ENCODE data around the gene FADS3. TPM values are rescaled to one million over a fixed set of nuclear protein-coding genes. Genes with fewer than 3 reads are reported as not detected.
A peak's percentile ranks its signal among the peaks of the same experiment; 100 is the strongest.

The FADS3 gene
- total and polyA plus RNA-seq, 2 experiments from 2014 or later, result 44.4 to 73.5 TPM

GRCh38 chr11:61922539-61922938 lies 31.2 kb upstream of the FADS3 start:
- H3K36me3 Mint-ChIP-seq (ENCODE audit: low read depth), result no peaks in the 10 kb centered on the region; the same call in 2 of the 3 replicates
- no peak for DNase-seq (ENCODE audit: low spot score)
- no peaks in the 10 kb centered on the region; the same call in 2 of the 3 replicates for H3K9me3 Mint-ChIP-seq
- no peak overlapping the region for H3K4me3 Mint-ChIP-seq
- H3K27ac Mint-ChIP-seq, result no peak overlapping the region
- Histone ChIP-seq H3K36me3 (ENCODE audit: insufficient read depth) (no peaks in the 10 kb centered on the region), H3K27ac (ENCODE audit: low read depth) (no peak overlapping the region), H3F3A (replicated peaks; ENCODE audit: low read depth) (peaks cover 8% of the 10 kb centered on the region; the same call in 1 of the 2 replicates), H3K9me2 (ENCODE audit: insufficient read depth) (no peaks in the 10 kb centered on the region), H3K4me2 (0 out of 2 replicates have a peak overlapping the region, but pooled peaks have one; percentile 70), H2AFZ (peak overlapping the region; percentile 95), H4K20me1 (replicated peaks; ENCODE audit: insufficient read depth) (no peaks in the 10 kb centered on the region), H3K27me3 (ENCODE audit: insufficient read depth) (peaks cover 14% of the 10 kb centered on the region), H3K4me1 (ENCODE audit: insufficient read depth) (peaks cover 28% of the 10 kb centered on the region), H3K79me2 (replicated peaks; ENCODE audit: insufficient read depth) (no peaks in the 10 kb centered on the region), H3K4me3 (no peak overlapping the region)
- H3K4me1 Mint-ChIP-seq, result peaks cover 47% of the 10 kb centered on the region
- TF ChIP-seq ZNF331 (CRISPR knock-in tag; IDR thresholded peaks at IDR 0.05; ENCODE audit: low read depth) (no peak), POLR2AphosphoS5 (IDR thresholded peaks at IDR 0.05; ENCODE audit: low read depth) (no peak), JUNB (IDR thresholded peaks at IDR 0.05; ENCODE audit: unreplicated experiment) (no peak), ZNF462 (CRISPR knock-in tag; IDR thresholded peaks at IDR 0.05) (no peak), EZH2phosphoT487 (IDR thresholded peaks at IDR 0.05; ENCODE audit: unreplicated experiment) (no peak), ZNF114 (CRISPR knock-in tag; IDR thresholded peaks at IDR 0.05) (no peak), STAT1 (IDR thresholded peaks at IDR 0.05; ENCODE audit: unreplicated experiment) (no peak)
- TF ChIP-seq, protein P1, sequence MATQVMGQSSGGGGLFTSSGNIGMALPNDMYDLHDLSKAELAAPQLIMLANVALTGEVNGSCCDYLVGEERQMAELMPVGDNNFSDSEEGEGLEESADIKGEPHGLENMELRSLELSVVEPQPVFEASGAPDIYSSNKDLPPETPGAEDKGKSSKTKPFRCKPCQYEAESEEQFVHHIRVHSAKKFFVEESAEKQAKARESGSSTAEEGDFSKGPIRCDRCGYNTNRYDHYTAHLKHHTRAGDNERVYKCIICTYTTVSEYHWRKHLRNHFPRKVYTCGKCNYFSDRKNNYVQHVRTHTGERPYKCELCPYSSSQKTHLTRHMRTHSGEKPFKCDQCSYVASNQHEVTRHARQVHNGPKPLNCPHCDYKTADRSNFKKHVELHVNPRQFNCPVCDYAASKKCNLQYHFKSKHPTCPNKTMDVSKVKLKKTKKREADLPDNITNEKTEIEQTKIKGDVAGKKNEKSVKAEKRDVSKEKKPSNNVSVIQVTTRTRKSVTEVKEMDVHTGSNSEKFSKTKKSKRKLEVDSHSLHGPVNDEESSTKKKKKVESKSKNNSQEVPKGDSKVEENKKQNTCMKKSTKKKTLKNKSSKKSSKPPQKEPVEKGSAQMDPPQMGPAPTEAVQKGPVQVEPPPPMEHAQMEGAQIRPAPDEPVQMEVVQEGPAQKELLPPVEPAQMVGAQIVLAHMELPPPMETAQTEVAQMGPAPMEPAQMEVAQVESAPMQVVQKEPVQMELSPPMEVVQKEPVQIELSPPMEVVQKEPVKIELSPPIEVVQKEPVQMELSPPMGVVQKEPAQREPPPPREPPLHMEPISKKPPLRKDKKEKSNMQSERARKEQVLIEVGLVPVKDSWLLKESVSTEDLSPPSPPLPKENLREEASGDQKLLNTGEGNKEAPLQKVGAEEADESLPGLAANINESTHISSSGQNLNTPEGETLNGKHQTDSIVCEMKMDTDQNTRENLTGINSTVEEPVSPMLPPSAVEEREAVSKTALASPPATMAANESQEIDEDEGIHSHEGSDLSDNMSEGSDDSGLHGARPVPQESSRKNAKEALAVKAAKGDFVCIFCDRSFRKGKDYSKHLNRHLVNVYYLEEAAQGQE (IDR thresholded peaks at IDR 0.05; ENCODE audit: unreplicated experiment), result no peak
- TF ChIP-seq, protein P2, sequence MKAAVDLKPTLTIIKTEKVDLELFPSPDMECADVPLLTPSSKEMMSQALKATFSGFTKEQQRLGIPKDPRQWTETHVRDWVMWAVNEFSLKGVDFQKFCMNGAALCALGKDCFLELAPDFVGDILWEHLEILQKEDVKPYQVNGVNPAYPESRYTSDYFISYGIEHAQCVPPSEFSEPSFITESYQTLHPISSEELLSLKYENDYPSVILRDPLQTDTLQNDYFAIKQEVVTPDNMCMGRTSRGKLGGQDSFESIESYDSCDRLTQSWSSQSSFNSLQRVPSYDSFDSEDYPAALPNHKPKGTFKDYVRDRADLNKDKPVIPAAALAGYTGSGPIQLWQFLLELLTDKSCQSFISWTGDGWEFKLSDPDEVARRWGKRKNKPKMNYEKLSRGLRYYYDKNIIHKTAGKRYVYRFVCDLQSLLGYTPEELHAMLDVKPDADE (IDR thresholded peaks at IDR 0.05), result no peak
- peaks cover 25% of the 10 kb centered on the region for H3K27me3 Mint-ChIP-seq (ENCODE audit: insufficient read depth, low read depth, poor library complexity)
- ATAC-seq, result no peak
